DMS79 (cell line): ENCODE data around the gene FIBIN.
"Not testable (repeated sequence)": the region's sequence is repeated elsewhere in the genome, so short reads cannot be mapped to it uniquely, and the experiment has no call there.

Source experiments
- DNase-seq: peaks from one replicate; lab custom pipeline; 2025; lab: John Stamatoyannopoulos, UW

Gene FIBIN

GRCh38 chr11:26977209-26977608 is 16.7 kb upstream of the FIBIN start:
- not testable (repeated sequence) for DNase-seq

- no peak for DNase-seq
Observed at GRCh38 chr11:26983645-26984044, 10.3 kb upstream of the FIBIN start.

GRCh38 chr11:26985470-26985869 is 8.4 kb upstream of the FIBIN start:
- no peak for DNase-seq

- no peak for DNase-seq
Observed at GRCh38 chr11:26985943-26986342, 8.0 kb upstream of the FIBIN start.

- no peak for DNase-seq
Observed at GRCh38 chr11:26987272-26987671, 6.6 kb upstream of the FIBIN start.

- DNase-seq: no peak
Observed at GRCh38 chr11:26987731-26988130, 6.2 kb upstream of the FIBIN start.

- DNase-seq: no peak
Observed at GRCh38 chr11:26992031-26992541, 1.8 kb upstream of the FIBIN start.

- DNase-seq: no peak
Observed at GRCh38 chr11:26994631-26995095, 751 bp downstream of the FIBIN start.

GRCh38 chr11:26995701-26996460 is 2.0 kb downstream of the FIBIN start:
- DNase-seq: no peak

- DNase-seq: no peak
Observed at GRCh38 chr11:26997378-26997777, 3.5 kb downstream of the FIBIN start.

GRCh38 chr11:27001136-27001730 is 7.3 kb downstream of the FIBIN start:
- not testable (repeated sequence) for DNase-seq

GRCh38 chr11:27002431-27002830 is 8.5 kb downstream of the FIBIN start:
- no peak for DNase-seq

GRCh38 chr11:27002838-27003237 is 8.9 kb downstream of the FIBIN start:
- DNase-seq: no peak

GRCh38 chr11:27004103-27004502 is 10.2 kb downstream of the FIBIN start:
- DNase-seq: no peak

- no peak for DNase-seq
Observed at GRCh38 chr11:27008811-27009535, 15.1 kb downstream of the FIBIN start.

GRCh38 chr11:27011560-27012233 is 17.8 kb downstream of the FIBIN start:
- DNase-seq: no peak

GRCh38 chr11:27012234-27012921 is 18.5 kb downstream of the FIBIN start:
- no peak for DNase-seq

- no peak for DNase-seq
Observed at GRCh38 chr11:27013781-27014361, 20.0 kb downstream of the FIBIN start.

- no peak for DNase-seq
Observed at GRCh38 chr11:27018902-27019529, 25.1 kb downstream of the FIBIN start.

GRCh38 chr11:27020751-27021150 is 26.8 kb downstream of the FIBIN start:
- DNase-seq: no peak
